GM21825 (cell line): Measurements from ENCODE around the gene WBP2.
"Not testable (repeated sequence)": the region's sequence is repeated elsewhere in the genome, so short reads cannot be mapped to it uniquely, and the experiment has no call there.

Experiments used
- ATAC-seq: cut with Tn5 transposase; IDR thresholded peaks from one replicate; pipeline ENCODE4 v1.9.1; 2021; ENCODE audit warnings: mild to moderate bottlenecking, moderate library complexity; ENCODE audit not compliant: unreplicated experiment

Gene WBP2

DNA sequence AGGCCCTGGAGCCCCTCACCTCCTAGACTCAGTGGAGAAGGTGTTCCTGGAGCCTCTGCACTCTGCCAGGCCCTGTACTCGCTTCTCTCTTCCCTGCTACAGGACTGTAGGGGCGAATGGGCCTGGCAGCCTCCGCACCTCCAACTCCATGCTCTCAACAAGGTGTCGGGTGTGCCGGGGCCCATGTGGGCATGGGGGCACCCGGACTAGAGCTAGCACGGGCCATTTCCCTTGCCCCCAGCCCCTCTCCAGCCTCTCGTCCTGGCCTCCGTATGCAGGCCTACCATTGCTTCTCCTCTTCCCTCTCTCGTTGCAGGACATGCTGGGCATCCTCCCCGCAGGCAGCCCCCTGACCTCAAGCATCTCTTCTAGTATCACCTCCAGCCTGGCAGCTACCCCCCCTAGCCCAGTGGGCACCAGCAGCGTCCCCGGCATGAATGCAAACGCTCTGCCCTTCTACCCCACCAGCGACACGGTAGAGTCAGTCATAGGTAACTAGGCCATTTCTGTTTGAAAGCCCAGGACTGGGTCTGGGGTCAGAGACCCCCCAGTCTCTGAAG is 36.7 kb downstream of the WBP2 start:
- ATAC-seq = no peak

DNA sequence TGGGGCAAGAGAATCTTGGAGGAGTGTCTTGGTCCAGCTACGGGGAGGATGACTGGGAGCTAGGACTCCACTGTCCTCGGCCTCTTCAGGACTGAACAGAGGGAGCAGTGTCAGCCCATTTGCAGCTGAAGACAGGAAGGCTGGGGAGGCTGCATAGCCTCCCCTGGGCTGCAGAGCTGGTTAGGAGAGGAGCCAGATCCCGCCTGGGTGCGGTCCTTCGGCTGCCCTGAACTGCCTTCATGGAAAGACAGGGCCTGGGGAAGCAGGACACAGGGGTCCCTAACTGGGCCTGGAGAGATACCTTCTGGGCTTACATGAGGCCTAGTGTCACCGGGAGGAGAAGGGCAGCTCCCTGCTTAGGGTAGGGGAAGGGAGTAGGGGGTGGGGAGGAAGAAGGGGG is 37.6 kb downstream of the WBP2 start:
- no peak for ATAC-seq

DNA sequence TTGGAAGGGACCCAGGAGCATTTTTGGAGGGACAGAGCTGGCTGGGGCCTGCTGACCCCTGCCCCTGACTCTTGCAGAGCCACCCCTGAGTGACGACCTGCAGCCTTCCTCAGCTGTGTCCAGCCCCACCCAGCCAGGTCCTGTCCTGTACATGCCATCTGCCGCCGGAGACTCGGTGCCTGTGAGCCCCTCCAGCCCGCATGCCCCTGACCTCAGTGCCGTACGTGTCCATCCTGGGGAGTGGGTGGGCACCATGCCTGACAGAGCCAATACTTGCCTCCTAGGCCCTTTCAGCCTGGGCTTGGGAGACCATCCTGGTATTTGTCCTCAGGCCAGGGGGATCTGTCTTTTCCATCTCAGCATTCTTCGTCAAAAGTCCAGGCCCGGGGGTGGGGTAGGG is 38.4 kb downstream of the WBP2 start:
- no peak for ATAC-seq

DNA sequence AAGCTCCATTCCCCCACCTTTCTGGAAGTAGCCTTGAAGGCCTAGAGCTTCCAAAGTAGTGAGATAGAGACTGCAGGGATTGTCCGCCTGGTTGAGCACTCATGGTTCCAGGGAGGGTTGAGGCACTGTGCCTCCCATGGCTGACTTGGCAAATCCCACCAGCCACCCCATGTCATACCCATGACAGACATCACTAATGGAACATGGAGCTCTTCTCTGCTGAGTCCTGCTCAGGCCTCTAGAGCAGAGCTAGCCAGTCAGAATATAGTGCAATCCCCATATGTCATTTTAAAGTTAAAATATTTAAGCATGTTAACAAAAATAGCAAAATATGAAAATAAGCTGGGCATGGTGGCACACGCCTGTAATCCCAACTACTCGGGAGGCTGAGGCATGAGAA is 39.7 kb downstream of the WBP2 start:
- ATAC-seq = no peak

DNA sequence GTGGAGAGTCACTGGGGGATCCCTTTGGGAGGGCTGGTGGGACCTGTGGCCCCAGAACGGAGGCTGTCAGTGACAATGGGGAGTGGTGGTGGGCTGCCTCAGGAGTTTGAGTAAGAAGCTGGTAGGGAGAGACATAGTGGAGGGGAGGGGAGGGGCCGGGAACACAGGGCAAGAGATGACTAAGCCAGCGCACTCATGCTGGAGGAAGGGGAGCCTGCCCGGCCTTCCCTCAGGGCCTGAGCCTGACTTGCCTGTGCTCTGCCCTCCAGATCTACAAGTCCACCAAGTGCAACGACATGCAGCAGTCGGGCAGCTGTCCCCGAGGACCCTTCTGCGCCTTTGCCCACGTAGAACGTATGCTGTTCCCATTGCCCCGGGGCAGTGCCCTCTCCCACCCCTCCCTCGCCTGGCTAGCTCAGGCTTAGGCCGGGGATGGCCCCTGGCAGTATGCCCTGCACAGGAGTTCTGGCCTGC is 40.2 kb downstream of the WBP2 start:
- no peak for ATAC-seq

DNA sequence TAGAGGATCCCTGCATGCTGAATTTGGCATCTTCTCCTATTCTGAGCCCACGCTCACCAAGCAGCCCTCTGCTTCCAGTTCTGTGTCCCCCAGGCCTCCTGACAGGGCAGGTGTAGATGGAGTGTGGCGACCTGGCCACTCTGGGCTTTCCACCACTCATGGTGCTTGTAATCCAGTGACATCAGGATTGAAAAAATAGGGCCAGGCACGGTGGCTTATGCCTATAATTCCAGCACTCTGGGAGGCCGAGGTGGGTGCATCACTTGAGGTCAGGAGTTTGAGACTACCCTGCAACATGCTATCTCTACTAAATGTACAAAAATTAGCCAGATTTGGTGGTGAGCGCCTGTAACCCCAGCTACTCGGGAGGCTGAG is 41.1 kb downstream of the WBP2 start:
- ATAC-seq = no peak

DNA sequence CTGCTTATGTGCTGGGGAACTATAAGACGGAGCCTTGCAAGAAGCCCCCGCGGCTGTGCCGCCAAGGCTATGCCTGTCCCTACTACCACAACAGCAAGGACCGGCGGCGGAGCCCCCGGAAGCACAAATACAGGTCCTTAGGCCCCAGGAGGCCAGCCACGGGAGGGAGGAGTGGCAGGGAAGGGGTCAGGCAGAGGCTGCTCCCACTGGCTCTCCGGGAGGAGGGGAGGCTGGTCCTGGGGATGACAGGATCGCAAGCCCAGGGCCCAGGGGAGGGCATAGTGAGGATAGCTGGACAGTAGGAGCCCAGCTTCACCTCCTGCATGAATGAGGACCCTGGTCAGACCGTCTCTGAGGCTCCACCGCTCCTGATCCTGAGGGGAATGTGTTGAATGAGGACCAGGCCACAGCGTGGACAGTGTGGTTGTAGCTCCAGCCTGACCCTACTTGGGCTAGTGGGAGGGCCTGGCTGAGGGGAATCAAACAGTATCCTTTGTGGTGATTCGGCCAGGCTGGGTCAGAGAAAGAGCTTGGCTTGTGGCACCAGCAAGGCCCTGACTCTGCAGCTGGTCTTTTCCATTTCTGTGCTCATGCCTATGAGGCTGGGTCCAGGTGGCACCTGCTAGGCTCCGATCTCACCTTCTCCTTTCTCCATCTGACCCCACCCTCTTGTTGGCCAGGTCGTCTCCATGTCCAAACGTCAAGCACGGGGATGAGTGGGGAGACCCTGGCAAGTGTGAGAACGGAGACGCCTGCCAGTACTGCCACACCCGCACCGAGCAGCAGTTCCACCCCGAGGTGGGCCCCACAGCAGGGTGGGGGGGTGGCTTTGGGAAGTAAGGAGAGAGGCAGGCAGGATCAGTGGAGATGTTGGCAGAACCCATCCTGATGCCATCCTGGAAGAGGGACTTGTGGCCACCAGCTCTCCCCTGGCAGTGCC is 41.8 kb downstream of the WBP2 start:
- ATAC-seq = no peak

DNA sequence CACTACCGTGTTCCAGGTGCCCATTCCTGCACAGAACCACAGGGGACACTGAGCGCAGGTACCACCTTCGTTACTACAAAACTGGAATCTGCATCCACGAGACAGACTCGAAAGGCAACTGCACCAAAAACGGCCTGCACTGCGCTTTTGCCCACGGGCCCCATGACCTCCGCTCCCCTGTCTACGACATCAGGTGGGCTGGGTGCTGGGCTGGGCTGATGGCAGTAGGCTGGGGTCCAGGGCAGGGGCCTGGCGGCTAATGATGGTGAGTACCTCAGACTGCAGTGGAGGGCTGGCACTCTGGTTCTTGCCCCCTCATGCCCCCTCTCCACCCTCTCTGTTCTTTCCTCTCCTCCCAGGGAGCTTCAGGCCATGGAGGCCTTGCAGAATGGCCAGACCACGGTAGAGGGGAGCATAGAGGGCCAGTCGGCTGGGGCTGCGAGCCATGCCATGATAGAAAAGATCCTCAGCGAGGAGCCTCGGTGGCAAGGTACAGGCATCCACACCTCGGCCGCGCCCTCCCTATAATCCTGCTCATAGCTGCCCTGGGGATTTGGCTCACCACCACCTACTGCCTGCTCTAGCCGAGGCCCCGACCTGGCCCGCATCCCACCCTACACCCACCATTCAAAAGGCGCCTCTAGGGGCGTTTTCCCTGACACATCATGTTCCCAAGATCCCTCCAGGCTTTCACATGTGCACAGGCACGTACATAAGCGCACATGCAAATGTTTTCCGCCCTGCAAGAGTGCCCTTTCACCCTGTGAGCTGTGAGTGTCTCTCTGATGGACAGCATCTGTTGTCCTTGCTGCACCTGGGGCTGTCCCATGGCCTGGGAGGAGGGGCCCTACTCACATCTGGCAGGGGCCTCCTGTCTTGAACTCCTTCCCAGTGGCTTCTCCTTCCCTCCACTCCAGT is 42.8 kb downstream of the WBP2 start:
- no peak for ATAC-seq

DNA sequence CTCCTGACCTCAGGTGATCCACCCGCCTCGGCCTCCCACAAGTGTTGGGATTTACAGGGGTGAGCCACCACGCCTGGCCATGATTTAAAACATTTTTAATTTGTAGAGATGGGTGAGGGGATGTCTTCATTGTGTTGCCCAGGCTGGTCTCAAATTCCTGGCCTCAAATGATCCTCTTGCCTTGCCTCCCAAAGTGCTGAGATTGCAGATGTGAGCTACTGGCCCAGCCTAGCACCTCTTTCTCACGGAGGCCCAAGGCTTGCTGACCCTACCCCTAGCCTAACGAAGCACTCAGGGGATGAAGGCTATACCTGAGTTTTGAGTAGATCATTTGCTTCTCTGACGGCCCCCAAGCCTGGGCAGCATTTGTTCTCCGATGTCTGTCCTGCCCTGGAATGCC is 44.0 kb downstream of the WBP2 start:
- no peak for ATAC-seq

DNA sequence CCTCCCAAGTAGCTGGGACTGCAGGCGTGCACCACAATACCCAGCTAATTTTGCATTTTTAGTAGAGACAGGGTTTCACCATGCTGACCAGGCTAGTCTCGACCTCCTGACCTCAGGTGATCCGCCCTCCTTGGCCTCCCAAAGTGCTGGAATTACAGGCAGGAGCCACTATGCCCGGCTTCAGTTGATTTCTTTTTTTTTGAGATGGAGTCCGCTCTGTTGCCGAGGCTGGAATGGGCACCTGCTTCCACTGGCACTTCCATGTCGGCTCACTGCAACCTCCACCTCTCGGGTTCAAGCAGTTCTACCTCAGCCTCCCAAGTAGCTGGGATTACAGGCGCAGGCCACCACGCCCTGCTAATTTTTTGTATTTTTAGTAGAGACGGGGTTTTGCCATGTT is 44.4 kb downstream of the WBP2 start:
- ATAC-seq = not testable (repeated sequence)

DNA sequence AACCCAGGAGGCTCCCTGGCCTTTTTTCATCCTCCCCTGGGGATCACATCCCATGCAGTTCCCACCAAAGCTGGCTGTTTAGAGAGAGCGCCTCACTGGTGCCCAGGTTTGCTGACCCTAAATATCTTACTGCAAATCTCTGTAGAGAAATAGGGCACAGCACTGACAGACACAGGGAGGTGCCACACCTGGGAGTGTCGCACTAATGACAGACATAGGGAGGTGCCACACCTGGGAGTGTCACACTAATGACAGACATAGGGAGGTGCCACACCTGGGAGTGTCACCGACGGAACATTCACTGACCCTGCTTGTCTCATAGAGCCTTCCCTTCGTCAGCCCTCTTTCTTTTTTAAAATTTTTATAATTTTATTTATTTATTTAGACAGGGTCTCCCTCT is 44.9 kb downstream of the WBP2 start:
- no peak for ATAC-seq

DNA sequence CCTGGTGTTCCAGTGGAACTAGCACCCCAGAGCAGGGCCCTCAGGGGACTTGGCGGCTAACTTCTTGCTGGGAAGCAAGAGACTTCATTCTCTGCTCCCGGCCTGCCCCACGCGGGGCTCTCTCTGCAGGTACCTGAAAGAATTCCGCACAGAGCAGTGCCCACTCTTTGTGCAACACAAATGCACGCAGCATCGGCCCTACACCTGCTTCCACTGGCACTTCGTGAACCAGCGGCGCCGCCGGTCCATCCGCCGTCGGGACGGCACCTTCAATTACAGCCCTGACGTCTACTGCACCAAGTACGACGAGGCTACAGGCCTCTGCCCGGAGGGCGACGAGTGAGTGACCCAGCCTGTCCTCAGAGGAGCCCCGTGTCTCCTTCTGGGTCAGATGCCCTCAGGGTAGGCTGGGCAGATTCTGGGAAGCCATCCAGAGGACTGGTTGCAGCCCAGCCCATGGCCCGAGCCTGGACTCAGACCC is 45.5 kb downstream of the WBP2 start:
- ATAC-seq = no peak

DNA sequence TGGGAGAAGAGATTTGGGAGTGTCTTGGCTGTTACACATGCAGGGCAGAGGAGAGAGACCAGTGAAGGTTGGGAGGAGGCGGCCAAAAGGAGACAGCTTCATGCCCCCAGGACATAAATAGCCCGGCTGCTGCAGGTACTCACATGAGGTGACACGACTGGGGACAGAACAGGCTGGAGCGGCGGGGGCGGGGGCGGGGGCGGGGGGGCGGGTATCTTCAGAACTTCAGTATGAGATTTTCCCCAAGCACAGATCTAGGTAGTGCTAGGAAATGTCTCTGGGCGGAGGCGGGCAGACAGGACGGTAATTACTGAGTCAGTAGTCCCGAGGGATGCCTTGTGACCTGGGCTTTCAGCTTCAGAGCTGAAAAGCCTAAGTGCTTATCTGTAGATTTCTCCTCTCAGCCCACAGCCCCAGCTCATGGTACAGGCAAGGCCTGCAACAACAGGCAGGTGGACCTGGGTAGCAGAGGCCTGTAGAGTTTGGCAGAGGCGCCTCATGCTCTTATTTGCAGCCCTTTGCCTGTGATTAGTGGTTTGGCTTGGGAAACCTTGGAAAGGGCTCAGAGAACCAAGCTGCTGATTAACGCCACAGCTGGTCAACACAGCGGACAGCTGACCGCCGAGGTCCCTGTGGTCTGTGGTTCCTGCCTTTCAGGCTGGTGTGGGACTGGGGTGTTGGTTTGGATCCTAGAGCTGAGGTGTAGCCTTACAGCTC is 46.1 kb downstream of the WBP2 start:
- ATAC-seq = no peak

DNA sequence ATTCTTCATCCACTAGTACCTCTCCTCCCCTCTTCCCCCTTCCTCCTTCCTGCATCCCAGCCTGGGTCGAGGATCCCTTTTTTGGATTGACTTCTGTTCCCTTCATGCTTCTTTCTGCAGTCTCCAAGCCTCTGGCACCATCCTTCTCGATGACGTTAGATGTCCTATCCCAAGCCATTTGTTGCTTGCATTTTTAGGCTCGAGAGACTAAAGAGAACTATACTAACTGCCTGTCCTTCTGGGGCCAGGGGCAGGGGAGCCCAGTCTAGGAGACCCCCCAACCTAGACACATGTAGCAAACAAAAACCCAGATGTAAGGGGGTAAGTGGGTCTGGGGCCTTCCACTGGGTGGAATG is 46.6 kb downstream of the WBP2 start:
- no peak for ATAC-seq

DNA sequence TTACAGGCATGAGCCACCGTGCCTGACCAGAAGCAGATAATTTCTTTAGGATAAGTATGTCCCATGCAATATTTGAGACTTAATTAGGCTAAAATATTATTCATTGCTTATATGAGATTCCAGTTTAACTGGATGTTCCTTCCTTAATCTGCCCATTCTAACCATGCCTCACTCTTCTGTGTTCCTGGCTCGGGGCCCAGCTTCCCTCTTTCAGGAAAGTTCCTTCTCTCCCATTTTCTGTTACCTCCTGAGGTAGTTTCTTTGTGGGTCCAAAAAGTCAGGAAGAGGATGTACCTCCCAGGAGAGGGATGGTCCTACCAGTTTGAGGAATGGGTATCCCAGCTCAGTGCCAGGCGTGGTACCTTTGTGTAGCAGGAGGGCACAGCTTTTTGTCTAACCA is 47.3 kb downstream of the WBP2 start:
- no peak for ATAC-seq

DNA sequence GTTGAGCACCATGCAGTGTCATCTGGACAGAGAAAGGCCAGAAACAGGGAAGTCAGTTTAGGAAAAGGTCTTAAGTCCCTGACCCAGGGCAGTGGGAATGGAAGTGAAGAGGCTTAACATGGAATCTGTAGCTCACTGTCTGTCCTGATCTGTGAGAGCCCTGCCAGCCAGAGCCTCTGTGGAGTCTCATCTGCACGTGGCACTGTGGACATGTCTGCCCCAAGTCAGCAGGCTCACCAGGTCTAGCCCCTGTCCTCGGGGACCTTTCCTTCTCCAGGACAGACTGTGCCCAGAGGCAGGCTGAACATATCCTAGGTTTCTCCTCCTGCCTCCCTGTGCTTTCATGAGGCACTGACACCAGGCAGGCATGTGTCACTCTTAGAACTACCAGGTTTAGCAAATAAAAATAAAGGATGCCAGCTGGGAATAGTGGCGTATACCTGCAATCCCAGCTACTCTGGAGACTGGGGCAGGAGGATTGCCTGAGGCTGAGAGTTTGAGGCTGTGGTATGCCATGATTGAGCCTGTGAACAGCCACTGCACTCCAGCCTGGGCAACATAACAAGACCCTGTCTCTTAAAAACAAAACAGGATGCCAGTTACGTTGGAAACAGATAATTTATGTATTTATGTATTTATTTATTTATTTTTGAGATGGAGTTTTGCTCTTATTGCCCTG is 48.2 kb downstream of the WBP2 start:
- no peak for ATAC-seq

DNA sequence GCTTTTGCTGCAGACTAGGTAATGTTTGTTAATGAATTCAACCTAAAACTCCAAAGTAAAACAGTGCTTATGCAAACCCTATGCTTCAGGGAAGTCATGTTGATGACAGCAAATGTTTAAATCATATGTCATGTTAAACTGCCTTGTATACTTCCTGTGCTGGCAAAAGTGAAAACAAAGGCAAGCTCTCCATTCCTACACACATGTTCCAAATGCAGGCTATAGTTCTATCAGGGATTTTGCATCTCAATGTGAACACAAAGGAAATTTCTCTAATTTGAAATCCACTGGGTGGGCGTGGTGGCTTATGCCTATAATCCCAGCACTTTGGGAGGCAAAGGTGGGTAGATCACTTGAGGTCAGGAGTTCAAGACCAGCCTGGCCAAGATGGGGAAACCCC is 51.3 kb downstream of the WBP2 start:
- no peak for ATAC-seq

DNA sequence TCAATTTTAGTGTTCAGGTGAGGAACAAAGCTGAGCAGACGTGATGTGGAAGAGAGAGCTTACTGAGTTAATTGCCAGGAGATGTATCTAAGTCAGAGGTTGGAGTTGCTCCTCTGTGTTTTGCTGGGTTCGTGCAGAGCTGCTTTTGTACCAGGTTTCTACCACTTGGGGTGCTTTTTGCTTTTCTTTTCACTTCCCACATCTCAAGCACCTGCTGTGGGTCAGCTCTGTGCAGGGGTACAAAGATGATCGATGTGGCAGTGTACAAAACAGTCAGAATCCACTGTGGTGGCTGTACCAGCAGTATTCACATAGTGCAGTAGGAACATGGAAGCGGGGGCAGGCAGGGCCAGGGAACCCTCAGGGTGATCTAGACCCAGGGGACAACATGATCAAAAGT is 55.7 kb downstream of the WBP2 start:
- ATAC-seq = no peak

DNA sequence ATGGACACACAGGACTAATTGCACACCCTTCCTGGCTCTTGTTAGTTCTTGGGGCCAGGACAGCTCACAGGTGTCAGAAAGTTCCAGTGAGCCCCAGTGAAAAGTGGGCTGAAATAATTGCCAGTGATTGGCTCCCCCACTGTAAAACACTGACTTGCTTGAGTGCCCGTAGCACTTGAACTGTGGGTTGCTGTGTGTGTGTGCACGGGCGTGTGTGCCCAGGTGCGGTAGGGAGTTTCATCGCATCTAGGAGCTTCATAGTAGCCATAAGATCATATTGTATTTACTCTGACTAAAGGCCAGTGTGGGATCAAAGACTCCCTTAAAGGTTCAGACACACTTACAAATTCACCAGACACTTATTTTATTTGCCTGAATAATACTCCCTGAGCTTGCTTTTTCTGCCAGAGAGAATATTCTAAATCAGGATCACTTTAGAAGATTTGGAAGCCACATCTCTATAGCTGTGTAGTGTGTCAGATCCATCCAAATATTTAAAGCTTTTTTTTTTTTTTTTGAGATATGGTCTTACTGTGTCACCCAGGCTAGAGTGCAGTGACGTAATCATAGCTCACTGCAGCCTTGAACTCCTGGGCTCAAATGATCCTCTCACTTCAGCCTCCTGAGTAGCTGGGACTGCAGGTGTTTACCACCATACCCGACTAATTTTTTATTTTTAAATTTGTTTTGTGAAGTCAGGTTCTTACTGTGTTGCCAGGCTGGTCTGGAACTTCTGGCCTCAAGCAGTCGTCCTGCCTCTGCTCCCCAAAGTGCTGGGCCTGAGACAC is 59.1 kb downstream of the WBP2 start:
- no peak for ATAC-seq
